ENCODE data around the gene F8A2.
"Not testable (repeated sequence)": the region's sequence is repeated elsewhere in the genome, so short reads cannot be mapped to it uniquely, and the experiment has no call there.

F8A2 gene

DNA sequence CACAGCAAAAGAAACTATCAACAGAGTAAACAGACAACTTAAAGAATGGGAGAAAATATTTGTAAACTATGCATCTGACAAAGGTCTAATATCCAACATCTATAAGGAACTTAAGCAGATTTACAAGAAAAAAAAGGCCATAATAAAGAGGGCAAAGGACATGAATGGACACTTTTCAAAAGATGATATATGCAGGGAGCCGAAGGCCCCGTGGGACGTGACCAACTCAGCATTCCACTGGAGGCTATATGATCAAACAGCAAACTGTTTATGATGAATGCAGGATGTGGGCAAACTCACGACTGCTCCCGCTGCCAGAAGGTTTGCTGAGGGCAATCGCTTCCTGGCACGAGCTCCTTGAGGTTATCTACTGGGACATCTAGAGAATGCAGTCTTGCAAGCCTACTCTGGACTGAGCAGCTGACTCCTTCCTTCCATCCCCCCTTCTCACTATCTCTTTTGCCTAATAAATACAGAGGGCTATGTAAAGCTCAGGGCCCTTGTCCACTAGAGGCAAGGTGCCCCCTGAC is 12.9 kb downstream of the F8A2 start:
- not testable (repeated sequence) for DNase-seq (ENCODE audit: low read depth); H3K9me3 ChIP-seq (ENCODE audit: control insufficient read depth, low read length); H3K9ac ChIP-seq (ENCODE audit: low read length); H3K4me3 ChIP-seq (ENCODE audit: low read length); H3K27me3 ChIP-seq (replicated peaks; ENCODE audit: control insufficient read depth, insufficient read depth, low read length); H3K36me3 ChIP-seq (ENCODE audit: control insufficient read depth, insufficient read depth, low read length, severe bottlenecking); H3K4me1 ChIP-seq (ENCODE audit: control insufficient read depth, insufficient read depth, low read length)

DNA sequence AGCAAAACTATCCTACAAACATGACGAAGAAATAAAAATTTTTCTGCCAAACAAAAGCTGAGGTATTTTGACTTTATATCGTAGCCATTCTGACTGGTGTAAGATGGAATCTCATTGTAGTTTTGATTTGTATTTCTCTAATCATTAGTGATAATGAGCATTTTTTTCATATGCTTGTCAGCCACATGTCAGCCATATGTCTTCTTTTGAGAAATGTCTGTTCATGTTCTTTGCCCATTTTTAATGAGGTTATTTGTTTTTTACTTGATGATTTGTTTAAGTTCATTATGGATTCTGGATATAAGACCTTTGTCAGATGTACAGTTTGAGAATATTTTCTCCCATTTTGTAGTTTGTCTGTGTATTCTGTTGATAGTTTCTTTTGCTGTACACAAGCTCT is 24.5 kb downstream of the F8A2 start:
- H3K4me3 ChIP-seq (ENCODE audit: low read length), result no peak overlapping the region

DNA sequence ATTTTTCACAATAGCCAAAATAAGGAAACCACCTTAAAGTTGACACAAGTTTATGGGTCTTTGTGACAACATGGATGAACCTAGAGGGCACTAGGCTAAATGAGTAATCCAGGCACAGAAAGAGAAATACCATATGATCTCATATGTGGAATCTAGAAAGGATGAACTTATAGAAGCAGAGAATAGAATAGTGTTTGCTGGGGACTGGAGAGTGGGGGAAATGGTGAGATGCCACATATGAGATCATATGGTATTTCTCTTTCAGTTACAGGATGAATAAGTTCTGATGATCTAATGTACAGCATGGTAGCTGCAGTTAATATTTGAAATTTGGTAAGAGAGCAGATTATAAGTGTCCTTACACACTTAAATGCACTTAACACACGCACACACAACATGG is 35.9 kb downstream of the F8A2 start:
- Histone ChIP-seq H3K4me1 (ENCODE audit: control insufficient read depth, insufficient read depth, low read length) (no peaks in the 10 kb centered on the region), H3K4me3 (ENCODE audit: low read length) (no peak overlapping the region), H3K9ac (ENCODE audit: low read length) (no peak overlapping the region), H3K9me3 (ENCODE audit: control insufficient read depth, low read length) (no peaks in the 10 kb centered on the region), H3K36me3 (ENCODE audit: control insufficient read depth, insufficient read depth, low read length, severe bottlenecking) (no peaks in the 10 kb centered on the region), H3K27me3 (replicated peaks; ENCODE audit: control insufficient read depth, insufficient read depth, low read length) (no peaks in the 10 kb centered on the region)
- no peak for DNase-seq (ENCODE audit: low read depth)

More for the DNA sequence above, 24.5 kb downstream of the F8A2 start:
- H3K36me3 ChIP-seq (ENCODE audit: control insufficient read depth, insufficient read depth, low read length, severe bottlenecking), result no peaks in the 10 kb centered on the region
- peaks cover 21% of the 10 kb centered on the region for H3K9me3 ChIP-seq (ENCODE audit: control insufficient read depth, low read length)
- H3K4me1 ChIP-seq (ENCODE audit: control insufficient read depth, insufficient read depth, low read length), result no peaks in the 10 kb centered on the region
- DNase-seq (ENCODE audit: low read depth), result no peak
- no peak overlapping the region for H3K9ac ChIP-seq (ENCODE audit: low read length)
- H3K27me3 ChIP-seq (replicated peaks; ENCODE audit: control insufficient read depth, insufficient read depth, low read length), result no peaks in the 10 kb centered on the region
